GM18508 (cell line): Measurements from ENCODE around the gene EIF2AK2.
"Not testable (repeated sequence)": the region's sequence is repeated elsewhere in the genome, so short reads cannot be mapped to it uniquely, and the experiment has no call there.

Source experiments
- ATAC-seq: cut with Tn5 transposase; IDR thresholded peaks from one replicate; pipeline ENCODE4 v1.9.1; 2021; ENCODE audit warnings: moderate number of reproducible peaks; ENCODE audit not compliant: insufficient read depth, unreplicated experiment

EIF2AK2 gene

DNA sequence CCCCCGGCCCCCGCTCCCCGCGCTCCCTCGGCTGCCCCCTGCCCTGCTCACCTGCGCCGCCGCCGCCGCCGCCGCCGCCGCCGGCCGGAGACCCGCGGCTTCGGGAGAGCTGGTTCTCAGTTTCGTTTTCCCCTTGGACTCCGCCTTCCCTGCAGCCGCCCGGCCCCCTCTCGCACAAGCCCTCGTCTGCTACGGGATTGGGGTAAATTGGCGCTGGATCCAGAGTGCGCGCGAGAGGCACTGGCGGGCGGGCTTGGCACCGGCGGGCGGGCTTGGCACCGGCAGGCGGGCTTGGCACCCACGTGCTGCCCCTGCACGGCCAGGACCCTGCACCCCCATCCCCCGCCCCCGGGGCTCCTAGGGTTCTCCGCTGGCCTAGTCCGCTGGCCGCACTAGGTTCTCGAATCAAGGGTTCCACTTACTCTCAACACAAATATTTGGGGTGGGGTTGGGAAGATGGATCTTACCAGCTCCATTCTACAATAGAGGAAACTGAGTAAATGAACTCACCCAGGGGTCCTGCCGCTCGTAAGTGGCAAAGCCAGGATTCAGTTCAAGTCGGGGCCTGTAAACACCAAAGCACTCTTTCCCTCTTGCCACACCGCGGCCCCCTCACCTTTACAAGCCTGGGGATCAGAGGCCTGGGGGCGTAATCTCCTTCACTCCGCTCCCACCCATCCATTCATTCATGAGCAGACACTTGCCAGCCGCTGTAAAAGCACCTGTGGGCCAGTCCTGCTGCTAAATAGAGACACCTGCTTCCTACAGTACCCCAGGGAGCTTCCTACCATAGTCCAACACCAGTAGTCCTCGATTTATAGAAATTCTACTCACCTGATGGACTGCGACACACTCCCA is at the start of gene EIF2AK2:
Gene EIF2AK2 (minus strand): TSS at position 124 of the 858 bp plus-strand sequence. CDS start 9,174 bp downstream, outside the sequence.
- peak; percentile 72 for ATAC-seq

GRCh38 chr2:37205689-37206341 is 49.0 kb upstream of the EIF2AK2 start:
- no peak for ATAC-seq

GRCh38 chr2:37205071-37205661 is 48.4 kb upstream of the EIF2AK2 start:
- not testable (repeated sequence) for ATAC-seq

GRCh38 chr2:37203708-37204107 is 46.9 kb upstream of the EIF2AK2 start:
- no peak for ATAC-seq

DNA sequence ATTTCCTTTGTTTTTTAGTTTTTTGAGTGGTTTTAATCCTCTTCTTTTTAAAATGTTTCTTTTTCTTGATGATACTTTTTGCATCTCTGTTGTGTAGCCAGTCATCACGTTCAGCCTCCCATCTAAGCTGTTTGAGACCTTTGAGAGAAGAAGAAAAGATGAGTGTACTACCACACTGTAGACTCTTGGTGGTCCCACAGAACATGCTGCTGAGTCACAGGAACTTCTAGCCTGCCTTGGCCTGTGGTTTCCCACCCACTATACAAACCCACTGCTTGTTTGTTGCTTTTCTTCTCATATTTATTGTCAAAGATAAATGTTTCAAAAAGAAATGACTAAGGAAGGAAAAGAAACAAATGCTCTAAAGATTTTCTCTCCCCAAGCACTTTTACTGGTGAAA is 45.0 kb upstream of the EIF2AK2 start:
- no peak for ATAC-seq

DNA sequence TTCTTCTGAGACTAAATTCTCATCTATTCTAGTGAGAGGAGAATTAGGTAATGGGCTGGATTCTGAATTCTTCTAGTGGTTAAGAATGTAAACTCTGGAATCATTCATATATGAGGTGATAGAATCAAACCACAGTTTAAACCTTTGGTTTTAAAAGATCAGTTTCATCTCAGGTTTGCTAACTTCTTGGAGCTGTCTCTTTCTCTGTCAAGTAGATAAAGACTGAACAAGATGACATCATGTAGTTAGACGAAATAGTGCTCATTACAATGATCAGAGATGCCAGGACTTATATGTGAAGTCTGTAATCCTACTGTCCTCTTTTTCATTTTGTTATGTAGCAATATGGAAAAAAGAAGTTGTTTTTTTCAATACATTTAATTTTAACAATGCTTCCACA is 44.4 kb upstream of the EIF2AK2 start:
- no peak for ATAC-seq

DNA sequence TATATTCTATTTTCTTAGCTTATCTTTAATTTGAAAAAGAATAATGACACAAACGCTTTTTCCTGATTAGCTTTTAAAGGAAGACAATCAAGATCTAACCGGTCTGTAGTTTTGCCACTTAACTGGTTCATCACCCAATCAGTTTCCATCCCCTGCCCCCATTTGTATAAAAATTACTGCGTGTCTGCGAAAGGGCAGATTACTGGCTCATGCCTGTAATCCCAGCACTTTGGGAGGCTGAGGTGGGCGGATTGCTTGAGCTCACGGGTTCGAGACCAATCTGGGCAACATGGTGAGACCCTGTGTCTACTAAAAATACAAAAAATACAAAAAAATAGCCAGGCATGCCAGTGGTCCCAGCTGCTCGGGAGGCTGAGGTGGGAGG is 41.9 kb upstream of the EIF2AK2 start:
- ATAC-seq: no peak

DNA sequence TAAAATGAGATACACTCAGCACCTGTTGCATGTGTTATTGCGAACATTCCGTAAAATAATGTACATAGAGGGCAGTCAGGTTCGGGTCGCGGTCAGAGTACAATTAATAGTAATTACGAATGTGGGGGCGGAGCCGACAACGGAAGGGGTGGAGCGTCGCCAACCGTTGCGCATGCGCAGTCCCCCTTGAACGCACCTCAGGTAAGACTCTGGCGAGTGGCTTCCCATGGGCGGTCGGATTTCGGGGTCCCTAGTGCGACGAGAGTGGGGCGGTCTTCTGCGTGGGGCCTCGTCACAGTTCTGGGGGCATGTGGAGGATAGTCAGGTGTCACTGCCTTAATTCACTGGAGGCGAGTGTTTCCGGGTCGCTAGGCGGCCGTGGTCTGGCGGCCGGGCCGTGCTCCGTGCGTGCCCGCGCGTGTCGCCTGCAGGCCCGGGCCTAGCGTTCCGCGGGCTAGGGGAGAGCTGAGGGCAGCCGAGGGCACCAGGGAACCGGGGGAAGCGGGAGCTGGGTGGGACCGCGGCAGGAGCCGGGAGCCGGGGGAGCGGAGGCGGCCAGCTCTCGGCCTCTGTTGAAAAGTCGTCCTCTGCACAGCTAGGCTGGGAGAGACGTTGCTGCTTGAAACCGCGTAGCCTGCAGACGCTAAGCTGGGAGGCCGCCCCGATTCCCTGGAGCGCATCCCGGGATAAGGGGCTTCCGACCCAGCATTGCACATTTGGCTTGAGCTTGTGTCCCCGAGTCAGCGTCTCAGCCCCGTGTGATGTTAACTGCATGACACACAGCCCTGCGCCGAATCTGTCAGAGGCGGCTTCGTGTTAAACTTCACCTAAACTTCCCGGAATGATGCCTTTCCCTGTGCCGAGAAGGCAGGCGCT is 39.8 kb upstream of the EIF2AK2 start, which contains the start of gene CEBPZOS:
Gene CEBPZOS (plus strand): TSS at position 177 of the 876 bp plus-strand sequence. CDS start 3,209 bp downstream, outside the sequence.
- ATAC-seq: peak; percentile 42

- ATAC-seq: not testable (repeated sequence)
These were observed 39.1 kb upstream of the EIF2AK2 start for GRCh38 chr2:37195862-37196319.

- ATAC-seq: no peak
These were observed 35.8 kb upstream of the EIF2AK2 start for GRCh38 chr2:37192551-37192950.

DNA sequence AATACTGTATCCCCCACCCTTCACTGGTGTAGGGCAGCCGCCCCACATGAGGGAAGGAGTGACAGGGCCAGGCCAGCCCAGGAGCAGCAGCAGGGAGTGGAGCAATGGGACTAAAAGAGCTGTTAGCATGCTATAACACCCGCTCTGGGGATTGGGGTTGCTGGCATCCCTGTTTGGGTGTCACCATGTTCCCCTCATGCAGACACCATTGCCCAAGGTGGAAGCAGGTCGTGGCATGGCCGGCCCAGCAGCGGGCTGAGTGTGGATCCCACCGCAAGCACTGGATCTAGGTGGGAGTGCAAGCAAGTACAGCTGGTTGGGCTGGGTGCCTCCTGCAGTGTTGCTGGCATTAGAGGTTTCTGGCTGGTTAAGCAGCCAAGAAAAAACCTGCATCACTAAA is 35.0 kb upstream of the EIF2AK2 start:
- ATAC-seq: no peak

GRCh38 chr2:37191253-37191652 is 34.5 kb upstream of the EIF2AK2 start:
- no peak for ATAC-seq

GRCh38 chr2:37190290-37190689 is 33.5 kb upstream of the EIF2AK2 start:
- no peak for ATAC-seq

DNA sequence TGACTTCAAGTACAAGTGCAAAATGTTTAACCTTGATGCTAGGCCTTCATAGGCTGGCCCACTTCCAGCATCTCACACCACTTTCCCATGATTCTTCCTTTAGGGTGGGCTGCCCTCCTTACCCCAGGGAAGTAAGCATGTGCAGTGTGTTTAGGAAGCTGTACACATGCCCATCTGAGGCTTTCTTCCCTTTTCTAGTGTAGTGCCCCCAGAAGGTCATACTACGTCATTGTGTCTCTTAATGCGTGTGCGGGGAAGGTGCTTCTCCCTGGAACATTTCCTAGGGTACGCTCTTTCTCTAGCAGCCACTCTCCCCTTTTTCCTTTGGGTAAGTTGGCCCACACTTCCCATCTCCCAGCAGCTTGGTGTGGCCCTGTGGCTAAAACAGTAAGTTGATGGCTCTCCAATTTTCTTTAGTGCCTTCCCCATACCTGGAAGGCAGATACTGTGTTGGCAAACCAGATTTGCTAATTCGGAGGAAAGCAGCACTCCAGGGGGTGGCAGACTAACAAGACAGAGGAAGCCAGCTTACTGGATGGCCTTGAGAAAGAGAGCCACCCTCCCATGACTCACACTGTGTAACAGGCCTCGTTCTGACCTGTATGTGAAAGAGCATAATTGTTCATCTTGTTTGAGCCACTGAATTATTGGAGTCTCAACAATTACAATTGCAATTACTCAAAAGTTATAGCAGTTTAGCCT is 32.8 kb upstream of the EIF2AK2 start:
- ATAC-seq: no peak

DNA sequence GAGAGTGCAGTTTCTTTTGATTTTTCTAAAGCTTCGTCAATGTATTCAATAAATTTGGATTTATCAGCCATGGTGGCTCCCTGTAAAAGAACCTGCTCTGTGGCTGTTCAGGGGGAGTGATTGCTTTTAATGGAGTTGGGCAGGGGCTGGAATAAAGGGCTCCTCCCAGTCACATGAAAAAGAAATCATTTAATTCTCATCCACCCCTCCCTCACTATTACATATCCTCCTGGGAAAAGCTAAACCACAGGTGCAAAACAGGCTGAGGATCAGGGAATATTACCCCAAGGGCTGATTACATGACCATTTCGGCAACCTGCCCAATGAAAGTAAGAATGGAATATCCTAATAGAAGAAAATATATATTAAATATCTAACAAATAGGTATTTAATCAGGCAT is 31.8 kb upstream of the EIF2AK2 start, which contains the start of gene SULT6B1:
Gene SULT6B1 (minus strand): TSS at position 101 of the 400 bp plus-strand sequence. CDS start 30 bp downstream, at position 71.
- no peak for ATAC-seq

DNA sequence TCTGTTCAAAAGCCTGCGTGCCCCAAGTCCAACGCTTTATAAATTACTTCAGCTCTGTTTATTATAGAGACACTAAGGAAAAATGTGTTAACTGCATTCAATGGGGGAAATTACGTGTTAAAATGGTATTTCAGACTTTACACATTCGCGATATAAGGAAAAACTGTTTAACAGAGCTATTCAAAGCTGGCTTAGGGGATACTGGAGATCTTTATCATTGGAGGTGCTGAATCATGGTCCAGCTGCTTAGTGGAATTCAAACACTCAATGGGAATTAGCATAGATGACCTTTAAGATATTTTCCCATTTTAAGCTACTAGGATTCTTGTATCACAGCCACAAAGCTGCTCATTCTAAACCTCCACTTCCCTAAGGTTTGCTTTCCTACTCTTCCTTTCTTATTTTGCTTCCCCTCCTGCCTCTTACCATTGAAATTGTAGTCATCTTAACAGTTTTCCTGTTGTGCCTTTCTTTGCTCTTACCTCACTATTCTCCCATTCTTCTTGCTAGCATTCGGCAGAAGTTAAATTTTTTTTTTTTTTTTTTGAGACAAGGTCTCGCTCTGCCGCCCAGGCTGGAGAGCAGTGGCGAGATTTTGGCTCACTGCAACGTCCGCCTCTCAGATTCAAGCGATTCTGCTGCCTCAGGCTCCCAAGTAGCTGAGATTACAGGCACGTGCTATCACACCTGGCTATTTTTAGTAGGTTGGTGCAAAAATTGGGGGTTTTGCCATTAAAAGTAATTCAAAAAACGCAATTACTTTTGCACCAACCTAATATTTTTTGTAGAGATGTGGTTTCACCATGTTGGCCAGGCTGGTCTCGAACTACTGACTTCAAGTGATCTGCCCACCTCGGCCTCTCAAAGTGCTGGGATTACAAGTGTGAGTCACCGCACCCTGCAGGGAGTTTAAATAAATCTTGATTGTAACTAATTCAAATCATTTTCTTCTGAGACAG is 25.2 kb upstream of the EIF2AK2 start:
- ATAC-seq: no peak

DNA sequence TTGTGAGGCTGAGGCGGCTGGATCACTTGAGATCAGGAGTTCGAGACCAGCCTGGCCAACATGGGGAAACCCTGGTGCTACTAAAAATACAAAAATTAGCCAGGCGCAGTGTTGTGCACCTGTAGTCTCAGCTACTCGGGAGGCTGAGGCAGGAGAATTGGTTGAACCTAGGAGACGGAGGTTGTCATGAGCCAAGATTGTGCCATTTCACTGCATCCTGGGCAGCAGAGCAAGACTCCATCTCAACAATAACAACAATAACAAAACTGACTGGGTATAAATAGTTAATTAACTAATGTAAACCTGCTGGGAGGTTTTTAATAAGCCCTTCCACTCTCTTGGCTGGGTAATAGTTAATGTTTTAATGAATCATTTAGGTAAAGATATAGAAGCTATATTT is 23.9 kb upstream of the EIF2AK2 start:
- ATAC-seq: no peak

GRCh38 chr2:37180006-37180639 is 23.3 kb upstream of the EIF2AK2 start:
- ATAC-seq: no peak
